HG02623 (cell line): Measurements from ENCODE around the gene CIPC.

Source experiments
- ATAC-seq: cut with Tn5 transposase; IDR thresholded peaks from one replicate; pipeline ENCODE4 v1.9.1; 2021; ENCODE audit warnings: moderate library complexity; ENCODE audit not compliant: unreplicated experiment

Gene CIPC

DNA sequence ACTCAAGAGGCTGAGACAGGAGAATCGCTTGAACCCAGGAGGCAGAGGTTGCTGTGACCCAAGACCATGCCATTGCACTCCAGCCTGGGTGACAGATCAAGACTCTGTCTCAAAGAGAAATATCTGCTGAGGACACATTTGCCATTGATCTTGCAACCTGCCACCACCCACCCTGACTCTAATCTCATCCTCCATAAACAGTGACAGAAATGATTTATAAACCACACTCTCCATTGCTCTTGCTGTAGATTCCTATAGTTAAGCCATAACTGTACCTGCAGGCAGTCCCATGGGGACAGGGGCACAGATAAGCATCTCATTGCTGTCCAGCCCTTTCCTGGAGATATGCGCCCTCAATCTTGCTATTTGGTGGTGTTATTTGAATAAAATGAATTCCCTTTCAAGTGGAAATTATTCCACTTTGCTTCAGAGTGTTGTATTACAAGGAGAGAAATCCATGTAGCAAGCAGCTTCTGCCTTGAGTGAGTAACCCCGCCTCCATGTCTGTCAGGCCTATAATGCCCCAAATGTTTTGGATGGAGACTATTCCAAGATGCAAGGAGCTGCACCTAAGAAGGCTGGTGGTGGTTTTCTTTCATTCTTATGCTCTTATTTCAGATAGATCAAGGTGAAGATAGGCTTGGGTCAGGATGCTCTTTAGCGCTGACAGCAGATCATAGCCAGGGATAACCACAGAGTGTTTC lies 46.5 kb downstream of the CIPC start:
- ATAC-seq, result no peak

DNA sequence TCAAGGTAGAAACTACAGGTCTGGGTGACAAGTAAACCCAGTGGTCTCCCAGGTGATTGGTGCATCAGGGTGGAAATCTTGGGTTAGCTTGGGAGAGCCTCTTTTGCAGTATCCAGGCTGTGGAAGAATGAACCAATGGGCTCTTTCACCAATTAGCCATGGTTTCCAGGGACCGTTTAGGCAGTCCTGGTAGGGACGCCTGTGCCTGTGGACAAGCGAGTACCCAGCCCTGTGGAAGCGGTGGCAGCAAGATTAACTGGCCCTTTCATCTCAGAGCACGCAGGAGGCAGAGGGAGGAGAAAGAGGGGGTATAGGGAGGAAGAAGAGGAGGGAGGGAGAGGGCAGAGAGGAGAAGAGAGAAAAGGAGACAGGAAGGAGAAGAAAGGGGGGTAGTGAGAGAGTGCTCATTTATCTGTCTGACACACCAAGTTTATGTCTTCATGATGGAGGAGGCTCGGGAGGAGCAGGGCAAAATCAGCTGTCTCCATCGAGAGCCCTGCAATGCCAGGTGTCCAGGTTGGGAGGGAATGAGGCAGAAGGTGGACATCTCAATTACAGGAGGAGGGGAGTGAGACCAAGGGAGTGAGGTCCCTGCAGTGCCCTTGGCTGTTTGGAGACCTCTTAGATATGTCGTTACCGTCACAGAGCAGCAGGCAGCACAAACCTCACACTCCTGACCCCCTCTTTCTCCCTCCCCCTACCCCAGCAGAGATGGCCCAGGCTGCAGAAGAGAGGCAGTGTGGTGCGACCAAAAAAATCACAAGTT lies 48.1 kb downstream of the CIPC start:
- ATAC-seq, result no peak

DNA sequence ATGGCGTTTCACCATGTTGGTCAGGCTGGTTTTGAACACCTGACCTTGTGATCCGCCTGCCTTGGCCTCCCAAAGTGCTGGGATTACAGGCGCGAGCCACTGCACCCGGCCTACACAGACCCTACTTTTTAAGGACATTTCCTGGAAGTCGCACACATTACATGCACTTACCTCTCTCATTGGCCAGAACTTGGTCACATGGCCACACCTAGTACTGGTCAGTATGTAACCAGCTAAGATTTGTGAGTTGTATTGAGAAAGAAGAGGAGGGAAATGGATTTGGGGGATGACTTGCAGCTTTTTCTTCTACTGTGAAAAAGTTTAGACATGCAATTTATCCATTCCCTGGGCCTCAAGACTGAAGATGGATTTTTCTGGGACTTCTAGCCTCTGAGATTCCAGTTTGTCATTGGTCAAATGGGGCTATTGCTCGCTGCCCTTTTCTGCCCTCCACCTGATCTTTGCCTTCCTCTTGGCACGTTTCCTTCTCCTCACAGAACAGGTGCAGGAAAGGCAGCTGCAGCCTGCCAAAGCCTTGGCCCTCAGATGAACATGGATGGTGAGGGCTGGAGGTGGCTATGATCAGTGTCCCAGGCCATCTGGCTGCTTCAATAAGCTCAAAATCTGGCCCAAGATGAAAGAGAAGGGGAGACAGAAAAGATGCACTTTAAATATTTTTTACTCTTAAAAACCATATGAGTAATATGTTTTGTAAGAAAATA lies 50.6 kb downstream of the CIPC start:
- no peak for ATAC-seq

DNA sequence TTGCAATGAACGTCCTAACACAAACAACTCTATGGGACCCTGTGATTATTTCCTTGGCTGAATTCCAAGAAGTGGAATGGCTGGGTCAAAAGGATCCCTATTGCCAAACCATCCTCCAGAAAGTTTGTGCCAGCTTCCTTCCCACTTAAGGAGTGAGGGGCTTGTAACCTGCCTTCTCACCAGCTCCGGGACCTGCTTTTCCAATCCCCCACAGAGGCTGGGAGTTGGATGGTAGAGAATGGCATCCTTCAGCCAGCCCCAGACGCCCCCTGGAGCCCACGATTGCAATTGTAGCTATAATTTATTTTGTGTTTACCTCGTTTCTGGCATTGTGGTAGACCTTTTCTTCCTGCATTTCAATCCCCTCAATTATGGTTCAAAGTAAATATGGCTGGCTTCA lies 53.2 kb downstream of the CIPC start:
- no peak for ATAC-seq

DNA sequence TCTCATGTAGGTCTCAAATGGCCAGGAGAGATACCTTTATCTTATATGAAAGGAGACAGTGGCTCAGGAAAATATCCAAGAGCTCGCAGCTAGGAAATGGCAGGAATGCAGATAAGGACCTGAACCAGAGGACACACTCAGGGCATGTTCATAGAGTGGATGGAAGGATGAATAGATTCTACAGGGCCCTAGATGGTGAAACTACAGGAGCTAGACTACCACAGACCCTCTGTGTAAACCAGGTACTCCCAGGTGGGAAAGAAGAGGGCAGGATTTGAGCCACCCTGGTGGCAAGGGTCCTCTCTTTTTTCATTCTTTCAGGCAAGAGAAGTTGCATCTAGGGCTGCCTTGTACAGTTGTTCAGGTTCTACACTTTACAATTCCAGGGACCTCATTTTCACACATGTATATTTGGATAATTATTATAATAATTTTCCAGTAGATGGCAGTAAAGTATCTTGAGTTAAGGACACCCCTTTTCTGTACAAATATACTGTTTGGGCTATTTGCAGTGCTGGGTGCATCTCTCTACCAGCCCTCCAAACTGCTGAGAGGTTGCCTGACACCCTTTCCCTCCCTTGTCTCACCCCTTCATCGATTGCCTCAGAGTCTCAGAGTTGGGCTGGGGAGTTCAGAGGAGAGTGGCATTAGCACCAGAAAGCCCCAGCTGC lies 54.0 kb downstream of the CIPC start:
- no peak for ATAC-seq

DNA sequence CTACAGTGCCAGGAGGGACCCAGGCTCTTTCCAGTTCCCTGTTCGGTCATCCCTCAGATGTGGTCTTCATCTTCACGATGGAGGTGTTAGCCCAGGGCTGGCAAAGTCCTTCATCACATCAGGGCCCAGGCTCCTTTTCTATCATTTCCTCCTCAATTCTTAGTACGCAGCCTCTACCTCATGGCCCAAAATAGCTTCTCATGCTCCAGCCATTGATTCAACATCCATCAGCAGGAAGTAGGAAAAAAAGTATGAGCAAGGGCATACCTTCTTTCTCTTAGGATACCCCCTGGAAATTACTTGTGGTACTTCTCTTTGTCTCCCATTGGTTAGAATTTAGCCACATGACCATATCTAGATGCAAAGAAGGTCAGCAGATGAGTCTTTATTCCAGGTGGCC lies 55.7 kb downstream of the CIPC start:
- ATAC-seq, result no peak

DNA sequence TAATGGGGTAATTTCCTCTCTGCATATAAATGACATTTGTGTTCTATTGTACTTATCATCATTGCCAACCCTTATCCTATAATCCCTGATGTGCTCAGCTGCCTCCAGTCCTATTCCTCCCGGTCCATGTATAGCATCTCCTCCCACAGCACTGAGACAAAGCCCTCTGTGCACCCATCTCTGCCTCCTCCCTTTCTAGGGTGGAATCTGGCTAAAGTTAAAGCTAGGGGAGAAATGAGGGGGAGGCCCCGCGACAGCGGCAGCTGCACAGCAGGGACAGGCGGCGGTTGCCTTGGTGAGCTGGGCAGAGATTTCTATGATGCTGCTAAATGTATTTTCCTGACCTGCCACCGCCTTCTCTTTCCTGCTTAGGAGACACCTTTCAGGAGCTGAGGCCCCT lies 56.4 kb downstream of the CIPC start:
- ATAC-seq, result no peak

DNA sequence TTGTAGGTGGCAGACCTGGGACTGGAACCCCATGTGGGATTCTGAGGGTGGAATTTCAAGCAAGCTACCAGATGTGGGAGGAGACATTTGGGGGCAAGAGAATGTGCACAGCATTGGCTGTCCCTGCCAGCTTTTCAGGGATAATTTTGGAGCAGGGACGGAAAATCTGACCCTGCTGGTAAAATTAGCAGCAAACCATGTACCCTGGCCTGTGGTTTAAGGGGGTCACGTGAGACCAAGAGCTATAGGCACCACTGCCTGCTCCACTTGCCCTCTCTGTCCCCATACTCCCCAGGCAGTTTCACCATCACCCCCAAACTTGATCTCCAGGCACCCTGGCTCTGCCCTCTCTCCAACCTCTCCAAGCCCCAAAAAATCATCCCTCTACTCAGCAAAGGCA lies 57.0 kb downstream of the CIPC start:
- ATAC-seq, result no peak

DNA sequence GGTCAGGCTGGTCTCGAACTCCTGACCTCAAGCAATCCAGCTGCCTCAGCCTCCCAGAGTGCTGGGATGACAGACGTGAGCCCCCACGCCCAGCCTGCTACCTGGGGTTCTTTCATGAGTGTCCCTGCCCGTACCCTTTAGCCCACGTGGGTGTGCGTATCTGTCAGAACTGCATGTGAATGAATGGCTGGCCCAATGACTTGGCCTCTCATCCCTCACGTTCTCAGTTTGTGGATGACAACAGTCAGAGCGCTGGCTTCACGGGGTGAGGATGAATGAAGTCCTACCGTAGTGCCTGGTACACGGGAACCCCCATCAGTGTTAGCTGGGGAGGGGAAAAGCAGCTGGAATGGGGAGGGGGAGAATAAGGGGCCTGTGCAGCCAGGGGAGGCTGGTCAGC lies 59.7 kb downstream of the CIPC start:
- ATAC-seq, result no peak

DNA sequence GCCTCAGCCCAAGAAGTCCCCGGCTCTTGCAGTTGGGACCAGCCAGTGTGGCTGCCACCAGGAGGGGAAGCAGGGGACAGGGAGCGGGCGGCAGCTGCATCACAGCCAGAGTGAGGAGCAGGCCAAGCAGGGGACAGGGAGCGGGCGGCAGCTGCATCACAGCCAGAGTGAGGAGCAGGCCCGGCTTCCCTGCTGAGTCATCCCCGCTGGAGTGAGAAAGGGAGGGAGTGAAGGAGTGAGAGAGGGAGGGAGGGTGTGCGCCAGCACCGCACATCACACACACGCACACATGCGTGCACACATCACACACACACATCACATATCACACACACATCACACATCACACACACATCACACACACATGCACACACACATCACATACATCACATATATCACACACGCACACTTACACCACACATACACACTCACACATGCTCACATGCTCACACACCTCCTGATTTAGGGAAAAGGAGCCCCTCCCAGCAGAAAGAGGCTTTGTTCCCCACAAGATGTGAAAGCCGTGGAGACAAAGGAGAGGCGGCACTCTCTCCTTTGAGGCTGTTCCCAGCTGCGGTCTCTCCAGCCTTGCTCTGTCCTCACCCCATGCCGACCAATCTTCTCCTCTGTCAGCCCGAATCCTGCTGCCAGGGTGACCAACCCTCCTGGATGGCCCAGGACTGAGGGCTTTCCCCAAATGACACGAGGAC lies 60.3 kb downstream of the CIPC start:
- ATAC-seq, result no peak

DNA sequence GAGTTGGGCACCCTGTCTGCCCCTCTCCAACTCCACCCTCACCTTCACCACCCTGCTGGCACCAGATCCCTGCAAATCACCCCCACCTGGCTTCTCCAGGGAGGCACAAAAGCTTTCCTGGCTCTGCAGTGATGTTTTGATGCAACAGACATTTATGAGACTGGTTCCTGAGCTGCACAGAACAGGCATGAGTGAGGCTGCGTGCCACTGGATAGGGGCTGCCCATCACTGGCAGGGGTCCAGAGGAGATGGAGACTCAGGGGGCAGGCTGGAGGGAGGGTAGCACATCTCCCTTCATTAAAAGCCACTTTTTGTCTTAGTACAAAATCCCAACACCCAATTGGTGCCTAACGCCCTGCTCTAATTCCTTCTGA lies 60.8 kb downstream of the CIPC start:
- no peak for ATAC-seq

DNA sequence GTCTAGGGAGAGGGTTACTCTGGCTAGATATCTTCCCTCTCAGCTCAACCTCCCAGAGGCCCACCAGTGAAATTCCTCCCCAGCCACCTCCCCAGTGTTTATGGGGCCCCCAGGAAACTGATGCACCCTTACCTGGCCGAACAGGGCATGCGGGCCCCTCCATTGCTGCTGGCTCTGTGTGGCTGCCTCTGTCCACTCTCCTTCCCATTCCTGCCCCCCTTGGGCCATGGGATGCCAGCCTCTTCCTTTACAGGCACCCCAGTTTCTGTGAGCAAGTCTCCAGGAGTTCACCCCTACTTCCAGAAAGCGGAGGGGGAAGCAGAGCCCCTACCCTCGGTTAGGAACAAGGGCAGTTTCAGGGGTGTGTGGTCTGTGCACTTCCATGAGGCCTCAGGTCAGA lies 63.0 kb downstream of the CIPC start:
- no peak for ATAC-seq
